K562 (cell line): Measurements from ENCODE around the gene DOP1B. TPM values are rescaled to one million over a fixed set of nuclear protein-coding genes. Genes with fewer than 3 reads are reported as not detected.

Source experiments
- ATAC-seq: fragments of 200-7000 bp; cut with Tn5 transposase; 3 replicates; pipeline ENCODE4 v1.9.1; 2020; ENCODE audit warnings: moderate library complexity
- BruUV-seq: library from RNA; stranded (reverse); fragments of 400-500 nt; replicated peaks from 2 replicates; lab custom pipeline; 2021; lab: Mats Ljungman, UMichigan
- CTCF ChIA-PET: fragments of 300-600 bp; formaldehyde crosslinking; extraction: SDS; loops from one replicate; lab custom pipeline; 2021; ENCODE audit warnings: low intra/inter-chr PET ratio; lab: Yijun Ruan, JAX
- POLR2A ChIA-PET: fragments of 300-600, 350-650 bp; sonication (Branson Sonifier 250); formaldehyde crosslinking; extraction: SDS; loops from one replicate; lab custom pipeline; 2021; ENCODE audit warnings: antibody characterized with exemption, inconsistent platforms; lab: Yijun Ruan, JAX
- DNase-seq, 4 experiments: peaks; one replicate each; pipeline versions ENCODE4 v3.0.0 to v3.0.0-alpha.2; 2011 to 2018; ENCODE audit warnings: low spot score in 3 of 4, mixed read lengths in 3 of 4; ENCODE audit errors: extremely low read depth in 1 of 4
- FAIRE-seq: peaks from 2 replicates; lab custom pipeline; 2011; peaks lifted over from hg19 to GRCh38; lab: Jason Lieb, UNC
- H2AFZ ChIP-seq: 2 replicates; pipeline ENCODE4 v1.6.0; 2011; ENCODE audit warnings: low read depth, low read length, control low read depth, inconsistent platforms
- H3K27ac ChIP-seq: fragments of 200-600 bp; 3 replicates; pipeline ENCODE4 v1.8.0; 2011; ENCODE audit warnings: low read depth, mild to moderate bottlenecking, control low read depth, inconsistent platforms, low read length, moderate library complexity, mixed read lengths; ENCODE audit errors: extremely low read depth
- H3K27me3 ChIP-seq, 2 experiments: fragments of 300-600 bp in 1 of 2; 2 replicates in 1 of 2; 3 replicates in 1 of 2; pipeline versions ENCODE4 v1.6.0 to v1.8.0; 2011; ENCODE audit warnings: inconsistent platforms in 2 of 2, low read length in 2 of 2, mild to moderate bottlenecking in 1 of 2, mixed read lengths in 1 of 2, moderate library complexity in 1 of 2; ENCODE audit not compliant: control insufficient read depth in 2 of 2, insufficient read depth in 2 of 2
- H3K36me3 ChIP-seq: fragments of 300-600 bp; 3 replicates; pipeline ENCODE4 v1.8.0; 2011; ENCODE audit warnings: mild to moderate bottlenecking, low read length, inconsistent platforms; ENCODE audit not compliant: control insufficient read depth, insufficient read depth
- H3K4me1 ChIP-seq, 2 experiments: fragments of 200-600 bp in 1 of 2; replicated peaks in 1 of 2; 2 replicates in 1 of 2; 3 replicates in 1 of 2; pipeline versions ENCODE4 v1.5.1 to v1.8.0; 2011; ENCODE audit warnings: inconsistent platforms in 2 of 2, low read length in 2 of 2, mild to moderate bottlenecking in 1 of 2, mixed read lengths in 1 of 2, moderate library complexity in 1 of 2; ENCODE audit not compliant: control insufficient read depth in 2 of 2, insufficient read depth in 2 of 2
- H3K4me2 ChIP-seq: 2 replicates; pipeline ENCODE4 v1.6.1; 2011; ENCODE audit warnings: low read length, control low read depth, inconsistent platforms, mixed read lengths; ENCODE audit not compliant: insufficient read depth
- H3K4me3 ChIP-seq: fragments of 200-600 bp; sonication (generic), shearing (Covaris generic); 2 replicates; pipeline ENCODE4 v1.5.1; 2016; ENCODE audit warnings: control low read depth, inconsistent platforms
- H3K79me2 ChIP-seq: fragments of 200-600 bp; 3 replicates; pipeline ENCODE4 v1.8.0; 2011; ENCODE audit warnings: low read length, inconsistent platforms; ENCODE audit not compliant: control insufficient read depth, insufficient read depth
- H3K9ac ChIP-seq, 2 experiments: 2 replicates each; pipeline versions ENCODE4 v1.6.0 to v1.6.1; 2011; ENCODE audit warnings: low read depth in 2 of 2, low read length in 2 of 2, control low read depth in 1 of 2, inconsistent platforms in 1 of 2, mild to moderate bottlenecking in 1 of 2, mixed read lengths in 1 of 2; ENCODE audit not compliant: insufficient read depth in 1 of 2
- H3K9me1 ChIP-seq: one replicate; pipeline ENCODE4 v1.6.0; 2011; ENCODE audit warnings: inconsistent platforms, mild to moderate bottlenecking, low read length, moderate library complexity; ENCODE audit not compliant: control insufficient read depth, insufficient read depth
- H3K9me3 ChIP-seq: replicated peaks from 2 replicates; pipeline ENCODE4 v1.5.1; 2011; ENCODE audit warnings: low read depth, low read length, inconsistent platforms; ENCODE audit not compliant: control insufficient read depth, insufficient read depth
- H4K20me1 ChIP-seq: replicated peaks from 2 replicates; pipeline ENCODE4 v1.6.1; 2011; ENCODE audit warnings: low read length, inconsistent platforms, mixed read lengths; ENCODE audit not compliant: control insufficient read depth, insufficient read depth
- CCAR2 ChIP-seq: fragments of 200-400 bp; formaldehyde crosslinking; IDR thresholded peaks from 2 replicates; pipeline ENCODE4 v1.6.1; 2017; ENCODE audit warnings: mild to moderate bottlenecking, low read depth, low read length
- GTF2F1 ChIP-seq: IDR thresholded peaks from 2 replicates; pipeline ENCODE4 v1.6.1; 2011; ENCODE audit warnings: low read depth, low read length, improper control_type of control experiment
- HDAC1 ChIP-seq, 2 experiments: fragments of 450-650 bp; IDR thresholded peaks; 2 replicates each; pipeline ENCODE4 v1.6.1; 2016 to 2017; ENCODE audit warnings: inconsistent platforms in 1 of 2, mild to moderate bottlenecking in 1 of 2, moderate library complexity in 1 of 2
- HNRNPL ChIP-seq: fragments of 200-400 bp; formaldehyde crosslinking; IDR thresholded peaks from 2 replicates; pipeline ENCODE4 v1.6.1; 2017; ENCODE audit warnings: low read depth, mild to moderate bottlenecking, low read length
- IRF9 ChIP-seq: fragments of 450-650 bp; IDR thresholded peaks from 2 replicates; pipeline ENCODE4 v1.6.1; 2016; ENCODE audit warnings: missing biosample characterization, missing genetic modification characterization
- MCM7 ChIP-seq, 2 experiments: fragments of 450-650 bp; IDR thresholded peaks; 2 replicates each; pipeline ENCODE4 v1.6.1; 2016 to 2018
- REST ChIP-seq, 2 experiments: fragments of 450-650 bp; formaldehyde crosslinking in 1 of 2; IDR thresholded peaks; 2 replicates each; pipeline versions ENCODE4 v1.4.0 to v1.6.1; 2014 to 2020; ENCODE audit warnings: mild to moderate bottlenecking in 2 of 2, borderline replicate concordance in 1 of 2, low read depth in 1 of 2
- SIRT6 ChIP-seq: IDR thresholded peaks from one replicate; pipeline ENCODE4 v1.6.1; 2012; ENCODE audit warnings: low read depth, mild to moderate bottlenecking, control low read depth, inconsistent platforms, low read length, moderate library complexity
- SRSF7 ChIP-seq: fragments of 200-400 bp; formaldehyde crosslinking; optimal IDR thresholded peaks from 2 replicates; pipeline ENCODE3; 2017; ENCODE audit warnings: mild to moderate bottlenecking, low read depth, low read length
- STAT5B ChIP-seq: fragments of 250-450 bp; sonication (Bioruptor Pico); IDR thresholded peaks from 2 replicates; pipeline ENCODE4 v1.8.0; 2021; ENCODE audit warnings: mild to moderate bottlenecking, inconsistent platforms
- TCF3 ChIP-seq: sonication (generic); formaldehyde crosslinking; IDR thresholded peaks from 2 replicates; pipeline ENCODE4 v1.4.0; 2020; ENCODE audit warnings: mild to moderate bottlenecking, missing genetic modification reagents
- ZNF146 ChIP-seq: IDR thresholded peaks from one replicate; pipeline ENCODE4 v1.6.1; 2018; ENCODE audit warnings: missing compliant biosample characterization; ENCODE audit not compliant: unreplicated experiment
- ZNF165 ChIP-seq: fragments of 250-450 bp; sonication (Bioruptor Pico); IDR thresholded peaks from 2 replicates; pipeline ENCODE4 v1.4.0; 2020; ENCODE audit warnings: borderline replicate concordance
- ZNF696 ChIP-seq: fragments of 250-450 bp; sonication (Bioruptor Pico); conservative IDR thresholded peaks from 2 replicates; pipeline ENCODE4 v1.4.0; 2020; ENCODE audit warnings: mild to moderate bottlenecking, moderate library complexity
- WGBS: fragments of 100-300 bp; shearing (Covaris generic); methylation state at CpG from one replicate; pipeline ENCODE4 v1.1.6; 2016; ENCODE audit warnings: low coverage, mixed read lengths; ENCODE audit not compliant: insufficient coverage; ENCODE audit errors: missing lambda C conversion rate; 5-methylcytosine and 5-hydroxymethylcytosine counted together
- in situ Hi-C: fragments of 300-500 bp; cut with MboI; formaldehyde crosslinking; loops from 4 replicates; pipeline ENCODE4 v1.15.0; 2018; ENCODE audit warnings: inconsistent platforms, mixed read lengths
- intact Hi-C: fragments of 100-400 bp; cut with micrococcal nuclease; formaldehyde crosslinking; loops from 2 replicates; pipeline ENCODE4 v1.14.2; 2022
- polyA plus RNA-seq, 8 experiments: library from polyadenylated mRNA; depleted of rRNA in 4 of 8; stranded (reverse) in 5 of 8; unstranded in 3 of 8; fragments of >200 nt; fragmentation: Nextera tagmentation in 2 of 8; fragmentation: Illumina TruSeq in 1 of 8; extraction: Ambion mirVana in 2 of 8; extraction: Trizol in 1 of 8; gene quantifications; 2 replicates each; pipeline versions ENCODE4 v1.2.1 to v1.2.3, GENCODE V29; 2011 to 2014; ENCODE audit warnings: inconsistent platforms in 1 of 8, missing spikeins in 1 of 8
- total RNA-seq, 7 experiments: library from RNA; depleted of rRNA in 6 of 7; stranded (reverse); fragments of >200 nt in 6 of 7; fragmentation: Illumina TruSeq in 2 of 7; extraction: Trizol in 2 of 7; gene quantifications; 2 replicates each; pipeline versions ENCODE4 v1.2.1 to v1.2.3, GENCODE V29; 2011 to 2021; ENCODE audit warnings: low replicate concordance in 1 of 7

DOP1B gene
- total and polyA plus RNA-seq, 9 of the 15 experiments (the other 6 are each of a cell fraction or from before 2014, with no cell fraction given): 0.04 to 2.2 (median 0.68) TPM

- 0% methylated on average over 2 of the region's 2 CpGs for WGBS
- H4K20me1 ChIP-seq: peaks cover under 1% of the 10 kb centered on the region; the same call in 1 of the 2 replicates
- FAIRE-seq: no peak
- intact Hi-C loops (no loop called here), in situ Hi-C loops (no loop called here)
- H3K36me3 ChIP-seq: no peaks in the 10 kb centered on the region
- no peak overlapping the region for H3K4me3 ChIP-seq
- H2AFZ ChIP-seq: no peak overlapping the region
- no peaks in the 10 kb centered on the region for H3K9me1 ChIP-seq
- TF ChIP-seq STAT5B (CRISPR knock-in tag): no peak
- no peak for TF ChIP-seq TCF3
- no peak for TF ChIP-seq GTF2F1
- no peak for TF ChIP-seq HDAC1 (IDR thresholded peaks at IDR 0.05)
- no peak for TF ChIP-seq IRF9 (tag)
- TF ChIP-seq ZNF146 (CRISPR knock-in tag): no peak
- no peak for TF ChIP-seq CCAR2
- TF ChIP-seq SRSF7: no peak
- no peak for TF ChIP-seq ZNF165
- TF ChIP-seq HNRNPL: no peak
- no peak for TF ChIP-seq SIRT6
- TF ChIP-seq REST (IDR thresholded peaks at IDR 0.05; ENCODE audit: borderline replicate concordance): no peak
- no peak for TF ChIP-seq REST (CRISPR knock-in tag; IDR thresholded peaks at IDR 0.05; ENCODE audit: low read depth)
- no peak for TF ChIP-seq ZNF696 (CRISPR knock-in tag)
- TF ChIP-seq MCM7 (IDR thresholded peaks at IDR 0.05): no peak
- TF ChIP-seq, all 486 proteins: peak for 0
- DNase-seq: no peak
- no TSS peak for BruUV-seq
- no peak overlapping the region for H3K9ac ChIP-seq
- ATAC-seq: no peak
- POLR2A ChIA-PET: interaction anchor here (0.5 to 1.2 kb wide), 4 partner anchors 11 to 610 kb away, joined by 3 to 4 read pairs (median 4); no protein-coding TSS in a partner anchor
- no peaks in the 10 kb centered on the region; a peak in 1 of 5 replicates for H3K4me1 ChIP-seq
- no peak overlapping the region for H3K27ac ChIP-seq
- no peak overlapping the region for H3K4me2 ChIP-seq
- H3K79me2 ChIP-seq: no peaks in the 10 kb centered on the region
- H3K27me3 ChIP-seq: peaks cover 10 to 27% of the 10 kb centered on the region in 2 experiments; a peak in 4 of 5 replicates
- H3K9me3 ChIP-seq: 0 out of 2 replicates have a peak, but pooled peaks cover 1% of the 10 kb centered on the region
- CTCF ChIA-PET: no interaction called here
Measured at GRCh38 chr21:36178349-36178748, 21.7 kb downstream of the DOP1B start.
